Measurements from ENCODE around the gene ADAMTS7.
"Not testable (repeated sequence)": the region's sequence is repeated elsewhere in the genome, so short reads cannot be mapped to it uniquely, and the experiment has no call there.

Gene ADAMTS7

GRCh38 chr15:78781381-78781780 is 29.9 kb downstream of the ADAMTS7 start:
- DNase-seq: not testable (repeated sequence)

- DNase-seq: not testable (repeated sequence)
Observed at GRCh38 chr15:78779975-78780374, 31.3 kb downstream of the ADAMTS7 start.

- DNase-seq: not testable (repeated sequence)
Observed at GRCh38 chr15:78779176-78779785, 32.0 kb downstream of the ADAMTS7 start.

GRCh38 chr15:78778422-78778821 is 32.8 kb downstream of the ADAMTS7 start:
- DNase-seq: no peak

GRCh38 chr15:78777953-78778345 is 33.3 kb downstream of the ADAMTS7 start:
- DNase-seq: not testable (repeated sequence)

GRCh38 chr15:78777290-78777952 is 33.8 kb downstream of the ADAMTS7 start:
- not testable (repeated sequence) for DNase-seq

GRCh38 chr15:78776046-78776925 is 35.0 kb downstream of the ADAMTS7 start:
- DNase-seq: not testable (repeated sequence)

- DNase-seq: no peak
Observed at GRCh38 chr15:78775472-78775871, 35.8 kb downstream of the ADAMTS7 start.

GRCh38 chr15:78774451-78774990 is 36.7 kb downstream of the ADAMTS7 start:
- DNase-seq: not testable (repeated sequence)

GRCh38 chr15:78773765-78774450 is 37.4 kb downstream of the ADAMTS7 start:
- not testable (repeated sequence) for DNase-seq

- no peak for DNase-seq
Observed at GRCh38 chr15:78772738-78773137, 38.5 kb downstream of the ADAMTS7 start.

- DNase-seq: not testable (repeated sequence)
Observed at GRCh38 chr15:78771436-78772000, 39.7 kb downstream of the ADAMTS7 start.

- not testable (repeated sequence) for DNase-seq
Observed at GRCh38 chr15:78771020-78771419, 40.2 kb downstream of the ADAMTS7 start.

GRCh38 chr15:78769473-78770225 is 41.6 kb downstream of the ADAMTS7 start:
- DNase-seq: not testable (repeated sequence)

GRCh38 chr15:78768531-78769408 is 42.5 kb downstream of the ADAMTS7 start:
- no peak for DNase-seq

GRCh38 chr15:78768096-78768495 is 43.2 kb downstream of the ADAMTS7 start:
- DNase-seq: no peak

- no peak for DNase-seq
Observed at GRCh38 chr15:78767331-78767951, 43.8 kb downstream of the ADAMTS7 start.

- DNase-seq: not testable (repeated sequence)
Observed at GRCh38 chr15:78766641-78767071, 44.6 kb downstream of the ADAMTS7 start.

GRCh38 chr15:78766041-78766440 is 45.2 kb downstream of the ADAMTS7 start:
- DNase-seq: no peak
